HepG2 (cell line): ENCODE measurements around the gene OR6B3. TPM values are rescaled to one million over a fixed set of nuclear protein-coding genes. Genes with fewer than 3 reads are reported as not detected.

Source experiments
- ATAC-seq: fragments of 200-7000 bp; cut with Tn5 transposase; 3 replicates; pipeline ENCODE4 v1.9.1; 2020; ENCODE audit warnings: mild to moderate bottlenecking, moderate library complexity
- BruUV-seq: library from RNA; stranded (reverse); fragments of 400-500 nt; replicated peaks from 2 replicates; lab custom pipeline; 2021; lab: Mats Ljungman, UMichigan
- CTCF ChIA-PET: fragments of 300-600 bp; formaldehyde crosslinking; extraction: SDS; loops from one replicate; lab custom pipeline; 2021; ENCODE audit warnings: low total read pairs, inconsistent platforms, low intra/inter-chr PET ratio; lab: Yijun Ruan, JAX
- POLR2A ChIA-PET: fragments of 350-600 bp; sonication (Branson Sonifier 250); formaldehyde crosslinking; loops from one replicate; lab custom pipeline; 2020; ENCODE audit warnings: antibody characterized with exemption, inconsistent platforms; lab: Yijun Ruan, JAX
- DNase-seq: peaks from one replicate; pipeline ENCODE4 v3.0.0-alpha.2; 2015; ENCODE audit warnings: low spot score
- FAIRE-seq: peaks from 3 replicates; lab custom pipeline; 2011; peaks lifted over from hg19 to GRCh38; lab: Jason Lieb, UNC
- H2AFZ ChIP-seq: one replicate; pipeline ENCODE4 v1.6.1; 2011; ENCODE audit warnings: low read length, inconsistent platforms
- H3K27ac ChIP-seq: fragments of 300-600 bp; 3 replicates; pipeline ENCODE4 v1.8.0; 2011; ENCODE audit warnings: mixed run types, mild to moderate bottlenecking, mixed read lengths, low read length, inconsistent platforms; ENCODE audit not compliant: insufficient read depth; ENCODE audit errors: extremely low read length
- H3K27me3 ChIP-seq, 2 experiments: fragments of 200-600 bp in 1 of 2; 2 replicates in 1 of 2; 3 replicates in 1 of 2; pipeline versions ENCODE4 v1.6.0 to v1.8.0; 2011; ENCODE audit warnings: low read length in 2 of 2, mild to moderate bottlenecking in 2 of 2, moderate library complexity in 2 of 2, inconsistent platforms in 1 of 2; ENCODE audit not compliant: insufficient read depth in 2 of 2, control insufficient read depth in 1 of 2
- H3K36me3 ChIP-seq, 2 experiments: fragments of 200-600 bp in 1 of 2; replicated peaks in 1 of 2; 2 replicates in 1 of 2; 3 replicates in 1 of 2; pipeline versions ENCODE4 v1.5.1 to v1.8.0; 2011; ENCODE audit warnings: low read length in 2 of 2, inconsistent platforms in 1 of 2; ENCODE audit not compliant: insufficient read depth in 2 of 2, control insufficient read depth in 1 of 2
- H3K4me1 ChIP-seq: 2 replicates; pipeline ENCODE4 v1.5.1; 2012; ENCODE audit warnings: low read length, inconsistent platforms; ENCODE audit not compliant: insufficient read depth
- H3K4me2 ChIP-seq: 2 replicates; pipeline ENCODE4 v1.6.0; 2011; ENCODE audit warnings: low read depth, low read length, inconsistent platforms
- H3K4me3 ChIP-seq, 3 experiments: fragments of 200-600 bp in 1 of 3; sonication (generic), shearing (Covaris generic) in 1 of 3; replicated peaks in 1 of 3; 2 replicates each; pipeline ENCODE4 v1.5.1; 2011 to 2016; ENCODE audit warnings: low read length in 3 of 3, inconsistent platforms in 2 of 3, low read depth in 2 of 3, mild to moderate bottlenecking in 2 of 3, control low read depth in 1 of 3, mixed read lengths in 1 of 3; ENCODE audit not compliant: insufficient read depth in 1 of 3
- H3K79me2 ChIP-seq: one replicate; pipeline ENCODE4 v1.6.1; 2011; ENCODE audit warnings: low read length, inconsistent platforms; ENCODE audit not compliant: insufficient read depth
- H3K9ac ChIP-seq: 2 replicates; pipeline ENCODE4 v1.6.0; 2011; ENCODE audit warnings: mild to moderate bottlenecking, low read depth, low read length, inconsistent platforms; ENCODE audit not compliant: insufficient read depth
- H3K9me3 ChIP-seq: 2 replicates; pipeline ENCODE4 v1.5.1; 2012; ENCODE audit warnings: mild to moderate bottlenecking, low read length
- H4K20me1 ChIP-seq: 2 replicates; pipeline ENCODE4 v1.6.0; 2011; ENCODE audit warnings: inconsistent platforms, mild to moderate bottlenecking, low read length, moderate library complexity; ENCODE audit not compliant: insufficient read depth
- BCLAF1 ChIP-seq: fragments of 450-650 bp; IDR thresholded peaks from 2 replicates; pipeline ENCODE4 v1.6.1; 2017; ENCODE audit warnings: mild to moderate bottlenecking
- RBFOX2 ChIP-seq: fragments of 200-400 bp; formaldehyde crosslinking; IDR thresholded peaks from 2 replicates; pipeline ENCODE4 v1.6.1; 2017; ENCODE audit warnings: low read depth, mild to moderate bottlenecking, low read length
- RERE ChIP-seq: IDR thresholded peaks from 2 replicates; pipeline ENCODE4 v1.6.1; 2016; ENCODE audit warnings: low read depth, missing genetic modification reagents, missing compliant biosample characterization
- ZNF431 ChIP-seq: sonication (generic); formaldehyde crosslinking; IDR thresholded peaks from 2 replicates; pipeline ENCODE4 v1.9.0; 2022; ENCODE audit warnings: missing genetic modification reagents, low read depth, mild to moderate bottlenecking, borderline replicate concordance
- WGBS: methylation state at CpG from one replicate; pipeline ENCODE4 v1.1.6; 2017; ENCODE audit warnings: low lambda C conversion rate; 5-methylcytosine and 5-hydroxymethylcytosine counted together
- in situ Hi-C: cut with HindIII; loops from 2 replicates; pipeline ENCODE4 v1.10.0; 2017; ENCODE audit warnings: low pct_unique_long_range_greater_than_20kb; ENCODE audit not compliant: extremely low pct_ligation_motif_present
- intact Hi-C: fragments of 100-400 bp; cut with micrococcal nuclease; formaldehyde crosslinking; loops from one replicate; pipeline ENCODE4 v1.10.0; 2022; ENCODE audit not compliant: unreplicated experiment
- polyA plus RNA-seq, 8 experiments: library from polyadenylated mRNA; depleted of rRNA in 3 of 8; stranded (reverse) in 7 of 8; unstranded in 1 of 8; fragments of >200 nt; fragmentation: Illumina TruSeq in 4 of 8; extraction: Trizol in 4 of 8; gene quantifications; 2 replicates each; pipeline versions ENCODE4 v1.2.1 to v1.2.3, GENCODE V29; 2011 to 2016; ENCODE audit warnings: low read depth in 4 of 8, missing spikeins in 1 of 8, mixed read lengths in 1 of 8; ENCODE audit not compliant: insufficient read depth in 1 of 8
- total RNA-seq, 5 experiments: library from RNA; depleted of rRNA; stranded (reverse); fragments of >200 nt; fragmentation: Illumina TruSeq; extraction: Trizol; gene quantifications; 2 replicates each; pipeline ENCODE4 v1.2.3, GENCODE V29; 2016; ENCODE audit warnings: low read depth in 1 of 5

OR6B3 gene
- total and polyA plus RNA-seq, 2 of the 13 experiments (the other 11 are each of a cell fraction or from before 2014, with no cell fraction given), result not detected

GRCh38 chr2:239997686-239998409 is 55.5 kb downstream of the OR6B3 start:
- POLR2A ChIA-PET, result no interaction called here
- 0 out of 2 replicates have a peak, but pooled peaks cover 5% of the 10 kb centered on the region for H4K20me1 ChIP-seq
- no peak for TF ChIP-seq RERE (CRISPR knock-in tag)
- no peak for TF ChIP-seq BCLAF1
- no peak for TF ChIP-seq RBFOX2
- TF ChIP-seq ZNF431 (CRISPR knock-in tag), result no peak
- H3K36me3 ChIP-seq, result peaks cover 19 to 50% of the 10 kb centered on the region in 2 experiments
- ATAC-seq, result no peak
- H3K79me2 ChIP-seq, result no peaks in the 10 kb centered on the region
- no peak overlapping the region for H3K4me2 ChIP-seq
- no peaks in the 10 kb centered on the region for H3K9me3 ChIP-seq
- no peak overlapping the region for H2AFZ ChIP-seq
- in situ Hi-C loops, result no loop called here
- H3K9ac ChIP-seq, result no peak overlapping the region
- FAIRE-seq, result no peak
- no peaks in the 10 kb centered on the region for H3K4me1 ChIP-seq
- intact Hi-C loops, result no loop called here
- no peak for DNase-seq
- WGBS, result 90% methylated on average over 9 of the region's 9 CpGs
- H3K4me3 ChIP-seq, result no peak overlapping the region
- CTCF ChIA-PET, result no interaction called here
- H3K27ac ChIP-seq, result no peak overlapping the region
- BruUV-seq, result no TSS peak
- H3K27me3 ChIP-seq, result no peaks in the 10 kb centered on the region

Other genes with a start within 250 kb of the OR6B3 start
- gene NDUFA10, start 28.2 kb downstream of the OR6B3 start, total RNA-seq (2016; rRNA removed; fragmentation: Illumina TruSeq; extraction: Trizol), result 225 and 270 TPM in 2 replicates
- gene NDUFA10, start 28.2 kb downstream of the OR6B3 start, polyA plus RNA-seq (2011; rRNA removed), result 152 and 157 TPM in 2 replicates
- not detected in 2 replicates for gene OR6B2, start 23.1 kb downstream of the OR6B3 start, total RNA-seq (2016; rRNA removed; fragmentation: Illumina TruSeq; extraction: Trizol)
- gene OR6B2, start 23.1 kb downstream of the OR6B3 start, polyA plus RNA-seq (2011; rRNA removed), result not detected in 2 replicates
- 180 and 208 TPM in 2 replicates for gene COPS9, start 82.8 kb upstream of the OR6B3 start, total RNA-seq (2016; rRNA removed; fragmentation: Illumina TruSeq; extraction: Trizol)
- gene COPS9, start 82.8 kb upstream of the OR6B3 start, polyA plus RNA-seq (2011; rRNA removed), result 201 and 247 TPM in 2 replicates
- gene OTOS, start 87.1 kb upstream of the OR6B3 start, total RNA-seq (2016; rRNA removed; fragmentation: Illumina TruSeq; extraction: Trizol), result not detected in 2 replicates
- not detected in 2 replicates for gene OTOS, start 87.1 kb upstream of the OR6B3 start, polyA plus RNA-seq (2011; rRNA removed)